Epithelial cell of proximal tubule (primary cell): Measurements from ENCODE around the gene ST3GAL6. TPM values are rescaled to one million over a fixed set of nuclear protein-coding genes. Genes with fewer than 3 reads are reported as not detected.

Experiments used
- DNase-seq: peaks from one replicate; pipeline ENCODE4 v3.0.0-alpha.2; 2011; ENCODE audit warnings: low read depth
- H3K4me3 ChIP-seq: 2 replicates; pipeline ENCODE4 v1.5.1; 2011; ENCODE audit warnings: low read depth, mild to moderate bottlenecking, low read length
- CTCF ChIP-seq: conservative IDR thresholded peaks from 2 replicates; pipeline ENCODE4 v1.5.1; 2012; ENCODE audit warnings: low read depth, mild to moderate bottlenecking, low read length
- total RNA-seq: library from RNA; depleted of rRNA; stranded (reverse); fragments of >200 nt; gene quantifications from 2 replicates; pipeline ENCODE4 v1.2.3, GENCODE V29; 2015

ST3GAL6 gene, protein sequence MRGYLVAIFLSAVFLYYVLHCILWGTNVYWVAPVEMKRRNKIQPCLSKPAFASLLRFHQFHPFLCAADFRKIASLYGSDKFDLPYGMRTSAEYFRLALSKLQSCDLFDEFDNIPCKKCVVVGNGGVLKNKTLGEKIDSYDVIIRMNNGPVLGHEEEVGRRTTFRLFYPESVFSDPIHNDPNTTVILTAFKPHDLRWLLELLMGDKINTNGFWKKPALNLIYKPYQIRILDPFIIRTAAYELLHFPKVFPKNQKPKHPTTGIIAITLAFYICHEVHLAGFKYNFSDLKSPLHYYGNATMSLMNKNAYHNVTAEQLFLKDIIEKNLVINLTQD
- total RNA-seq = 1.8 and 3.9 TPM in 2 replicates

GRCh38 chr3:98763076-98763475, at the start of gene ST3GAL6:
ST3GAL6 (plus strand) TSS chr3:98763340; CDS start chr3:98768441, 5,101 bp downstream.
- DNase-seq = no peak
- no peak for TF ChIP-seq CTCF
- H3K4me3 ChIP-seq = no peak within 1 kb of the TSS

GRCh38 chr3:98713984-98714383, 49.2 kb upstream of the ST3GAL6 start:
- no peak for DNase-seq
- no peak for TF ChIP-seq CTCF
- no peak overlapping the region for H3K4me3 ChIP-seq

- no peak for TF ChIP-seq CTCF
- H3K4me3 ChIP-seq = no peak overlapping the region
- DNase-seq = no peak
Observed at GRCh38 chr3:98717584-98717983, 45.6 kb upstream of the ST3GAL6 start.

- H3K4me3 ChIP-seq = no peak overlapping the region
- TF ChIP-seq CTCF = no peak
- DNase-seq = no peak
Observed at GRCh38 chr3:98718730-98719129, 44.4 kb upstream of the ST3GAL6 start.

DNA sequence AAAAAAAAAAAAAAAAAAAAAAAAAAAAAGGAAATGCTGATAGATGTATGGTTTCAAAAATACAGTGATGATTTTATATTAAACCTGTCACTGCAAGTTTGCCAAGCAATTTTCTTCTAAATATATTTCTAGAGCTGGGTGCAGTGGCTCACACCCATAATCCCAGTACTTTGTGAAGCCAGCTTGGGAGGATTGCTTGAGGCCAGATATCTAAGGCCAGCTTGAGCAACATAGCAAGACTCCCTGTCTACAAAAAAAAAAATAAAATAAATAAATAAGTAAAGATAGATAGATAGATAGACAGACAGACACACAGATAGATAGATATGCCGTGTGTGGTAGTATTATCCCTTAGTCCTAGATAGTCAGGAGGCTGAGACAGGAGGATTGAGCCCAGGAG, 41.4 kb upstream of the ST3GAL6 start:
- H3K4me3 ChIP-seq = no peak overlapping the region
- no peak for TF ChIP-seq CTCF
- no peak for DNase-seq

DNA sequence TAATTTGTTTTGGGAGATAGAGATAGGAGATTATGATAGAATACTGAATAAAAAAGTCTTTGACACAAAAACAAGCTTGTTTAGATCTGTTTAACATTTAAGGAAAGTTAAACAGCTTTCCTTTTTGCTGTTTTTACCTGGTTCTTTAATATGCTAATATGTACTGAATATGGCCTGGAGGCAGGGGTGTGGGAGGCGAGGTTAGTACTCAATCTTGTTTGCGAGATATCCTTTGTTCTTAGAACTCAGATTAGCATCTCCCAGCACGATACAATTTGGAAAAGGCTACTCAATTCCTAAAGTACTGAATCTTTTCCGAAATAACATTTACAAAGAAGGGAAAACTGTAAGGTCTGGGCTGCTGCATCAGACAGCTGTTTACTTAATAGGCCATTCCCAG, 40.8 kb upstream of the ST3GAL6 start:
- no peak for DNase-seq
- TF ChIP-seq CTCF = no peak
- H3K4me3 ChIP-seq = no peak overlapping the region

- H3K4me3 ChIP-seq = no peak overlapping the region
- DNase-seq = no peak
- TF ChIP-seq CTCF = no peak
Observed at GRCh38 chr3:98725352-98725751, 37.8 kb upstream of the ST3GAL6 start.
